Mesenchymal stem cell (in vitro differentiated cells and primary cell): ENCODE data around the gene USP38.

Source experiments
- DNase-seq: peaks from one replicate; pipeline ENCODE4 v3.0.0-alpha.2; 2013
- H2AFZ ChIP-seq: one replicate; pipeline ENCODE4 v1.6.1; 2013; ENCODE audit warnings: low read depth, mild to moderate bottlenecking, control low read depth, inconsistent platforms, low read length, moderate library complexity
- H2AK5ac ChIP-seq: 2 replicates; pipeline ENCODE4 v1.6.1; 2013; ENCODE audit warnings: low read length, moderate library complexity, mild to moderate bottlenecking, inconsistent platforms; ENCODE audit not compliant: severe bottlenecking
- H2BK120ac ChIP-seq: one replicate; pipeline ENCODE4 v1.6.1; 2013; ENCODE audit warnings: low read depth, mild to moderate bottlenecking, inconsistent platforms, low read length, moderate library complexity
- H2BK12ac ChIP-seq, 2 experiments: one replicate each; pipeline ENCODE4 v1.6.1; 2013; ENCODE audit warnings: inconsistent platforms in 2 of 2, low read length in 2 of 2, mild to moderate bottlenecking in 2 of 2, moderate library complexity in 2 of 2, control low read depth in 1 of 2
- H2BK15ac ChIP-seq: one replicate; pipeline ENCODE4 v1.6.1; 2013; ENCODE audit warnings: mild to moderate bottlenecking, low read depth, inconsistent platforms; ENCODE audit not compliant: poor library complexity, severe bottlenecking
- H2BK5ac ChIP-seq: 2 replicates; pipeline ENCODE4 v1.6.1; 2013; ENCODE audit warnings: low read depth, mild to moderate bottlenecking, low read length, control low read depth, inconsistent platforms; ENCODE audit not compliant: poor library complexity, severe bottlenecking
- H3K14ac ChIP-seq, 2 experiments: one replicate each; pipeline ENCODE4 v1.6.1; 2013; ENCODE audit warnings: inconsistent platforms in 2 of 2, low read length in 2 of 2, control low read depth in 1 of 2, mild to moderate bottlenecking in 1 of 2, moderate library complexity in 1 of 2
- H3K18ac ChIP-seq, 2 experiments: one replicate each; pipeline ENCODE4 v1.6.1; 2013; ENCODE audit warnings: inconsistent platforms in 2 of 2, low read length in 2 of 2, control low read depth in 1 of 2, low read depth in 1 of 2, mild to moderate bottlenecking in 1 of 2
- H3K23ac ChIP-seq, 2 experiments: one replicate each; pipeline ENCODE4 v1.6.1; 2013; ENCODE audit warnings: inconsistent platforms in 2 of 2, low read length in 2 of 2, mild to moderate bottlenecking in 2 of 2, moderate library complexity in 2 of 2, control low read depth in 1 of 2
- H3K27ac ChIP-seq: 2 replicates; pipeline ENCODE4 v1.5.1; 2013; ENCODE audit warnings: mild to moderate bottlenecking, moderate library complexity, low read length, control low read depth, inconsistent platforms; ENCODE audit not compliant: poor library complexity, severe bottlenecking
- H3K27me3 ChIP-seq, 2 experiments: 2 replicates each; pipeline versions ENCODE4 v1.6.1 to v1.7.0; 2013; ENCODE audit warnings: low read length in 2 of 2, mild to moderate bottlenecking in 2 of 2, moderate library complexity in 2 of 2, control low read depth in 1 of 2, inconsistent platforms in 1 of 2; ENCODE audit not compliant: control insufficient read depth in 1 of 2, insufficient read depth in 1 of 2
- H3K36me3 ChIP-seq, 2 experiments: 2 replicates each; pipeline versions ENCODE4 v1.6.1 to v1.7.0; 2013; ENCODE audit warnings: low read length in 2 of 2, control low read depth in 1 of 2, inconsistent platforms in 1 of 2, low read depth in 1 of 2, mild to moderate bottlenecking in 1 of 2; ENCODE audit not compliant: insufficient read depth in 2 of 2, control insufficient read depth in 1 of 2
- H3K4ac ChIP-seq, 2 experiments: one replicate each; pipeline ENCODE4 v1.6.1; 2013; ENCODE audit warnings: inconsistent platforms in 2 of 2, low read length in 2 of 2, mild to moderate bottlenecking in 2 of 2, moderate library complexity in 2 of 2, control low read depth in 1 of 2, low read depth in 1 of 2
- H3K4me1 ChIP-seq: 2 replicates; pipeline ENCODE4 v1.6.1; 2013; ENCODE audit warnings: low read depth, low read length, control low read depth; ENCODE audit not compliant: control insufficient read depth, insufficient read depth
- H3K4me2 ChIP-seq: 2 replicates; pipeline ENCODE4 v1.6.1; 2013; ENCODE audit warnings: low read length, mild to moderate bottlenecking, inconsistent platforms; ENCODE audit not compliant: poor library complexity, severe bottlenecking
- H3K4me3 ChIP-seq, 2 experiments: 2 replicates each; pipeline versions ENCODE4 v1.5.1 to v1.7.0; 2013; ENCODE audit warnings: low read length in 2 of 2, mild to moderate bottlenecking in 2 of 2, control low read depth in 1 of 2, low read depth in 1 of 2; ENCODE audit not compliant: insufficient read depth in 1 of 2
- H3K79me1 ChIP-seq: replicated peaks from 2 replicates; pipeline ENCODE4 v1.6.1; 2013; ENCODE audit warnings: mild to moderate bottlenecking, control low read depth, low read length, inconsistent platforms; ENCODE audit not compliant: poor library complexity, severe bottlenecking
- H3K9ac ChIP-seq: 2 replicates; pipeline ENCODE4 v1.7.0; 2013; ENCODE audit warnings: mild to moderate bottlenecking, low read length, moderate library complexity
- H3K9me3 ChIP-seq: 2 replicates; pipeline ENCODE4 v1.7.0; 2013; ENCODE audit warnings: mild to moderate bottlenecking, low read length; ENCODE audit not compliant: control insufficient read depth
- H4K8ac ChIP-seq: one replicate; pipeline ENCODE4 v1.6.1; 2013; ENCODE audit warnings: inconsistent platforms, mild to moderate bottlenecking, low read length, moderate library complexity
- H4K91ac ChIP-seq: one replicate; pipeline ENCODE4 v1.6.1; 2013; ENCODE audit warnings: mild to moderate bottlenecking, low read length, inconsistent platforms
- WGBS: methylation state at CpG from one replicate; pipeline ENCODE4 v1.1.7; 2013; ENCODE audit warnings: mixed read lengths; 5-methylcytosine and 5-hydroxymethylcytosine counted together

The USP38 gene

DNA sequence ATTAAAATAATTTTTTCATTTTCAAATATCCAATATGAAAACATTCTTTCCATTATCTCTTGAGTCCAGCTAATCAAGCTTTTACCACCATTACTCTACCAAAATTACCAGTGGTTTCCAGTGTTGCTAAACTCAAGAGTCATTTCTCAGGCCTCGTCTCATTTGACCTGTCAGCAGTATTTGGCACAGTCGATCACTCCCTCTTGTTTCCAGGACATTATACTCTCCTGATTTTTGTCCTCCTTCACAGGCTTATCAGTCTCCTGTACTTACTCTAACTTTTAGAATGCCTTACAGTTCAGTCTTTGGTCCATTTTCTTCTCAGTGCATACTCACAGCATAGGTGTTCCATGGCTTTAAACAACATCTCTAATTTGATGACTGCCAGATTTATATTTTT, 11.6 kb downstream of the USP38 start:
- no peak overlapping the region for H3K18ac ChIP-seq
- no peak overlapping the region for H3K14ac ChIP-seq
- no peak overlapping the region for H2BK12ac ChIP-seq
- H3K4ac ChIP-seq = no peak overlapping the region
- H2BK15ac ChIP-seq = no peak overlapping the region
- H3K4me3 ChIP-seq = no peak overlapping the region
- no peak overlapping the region for H2AK5ac ChIP-seq
- no peak overlapping the region for H4K8ac ChIP-seq
- H3K4me1 ChIP-seq = no peaks in the 10 kb centered on the region
- no peak overlapping the region for H3K23ac ChIP-seq
- H4K91ac ChIP-seq = no peak overlapping the region
- H3K27me3 ChIP-seq = no peaks in the 10 kb centered on the region
- H2BK5ac ChIP-seq = no peak overlapping the region
- H3K36me3 ChIP-seq = peaks cover 12 to 93% of the 10 kb centered on the region in 2 experiments
- H3K4me2 ChIP-seq = no peak overlapping the region
- H2BK120ac ChIP-seq = no peak overlapping the region
- peaks cover 19% of the 10 kb centered on the region for H3K79me1 ChIP-seq
- no peaks in the 10 kb centered on the region for H3K9me3 ChIP-seq
- H3K27ac ChIP-seq = no peak overlapping the region
- 98% methylated on average over 2 of the region's 2 CpGs for WGBS
- no peak overlapping the region for H3K9ac ChIP-seq
- no peak for DNase-seq
- no peak overlapping the region for H2AFZ ChIP-seq

DNA sequence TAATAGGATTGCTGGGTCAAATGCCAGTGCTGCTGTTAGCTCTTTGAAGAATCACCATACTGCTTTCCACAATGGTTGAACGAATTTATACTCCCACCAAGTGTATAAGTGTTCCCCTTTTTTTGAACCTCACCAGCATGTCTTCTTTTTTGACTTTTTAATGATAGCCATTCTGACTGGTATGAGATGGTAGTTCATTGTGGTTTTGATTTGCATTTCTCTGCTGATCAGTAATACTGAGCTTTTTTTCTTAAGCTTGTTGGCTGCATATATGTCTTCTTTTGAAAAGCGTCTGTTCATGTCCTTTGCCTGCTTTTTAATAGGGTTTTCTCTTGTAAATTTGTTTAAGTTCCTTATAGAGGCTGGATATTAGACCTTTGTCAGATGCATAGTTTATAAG, 14.8 kb downstream of the USP38 start:
- H3K4me2 ChIP-seq = no peak overlapping the region
- H2BK15ac ChIP-seq = no peak overlapping the region
- no peak overlapping the region for H3K4me3 ChIP-seq
- no peak overlapping the region for H2AFZ ChIP-seq
- no peaks in the 10 kb centered on the region for H3K4me1 ChIP-seq
- peaks cover 17% of the 10 kb centered on the region for H3K79me1 ChIP-seq
- H3K14ac ChIP-seq = no peak overlapping the region
- WGBS = 85% methylated on average over 2 of the region's 2 CpGs
- no peak overlapping the region for H3K27ac ChIP-seq
- H2BK120ac ChIP-seq = no peak overlapping the region
- no peak overlapping the region for H2BK12ac ChIP-seq
- H2AK5ac ChIP-seq = no peak overlapping the region
- H4K8ac ChIP-seq = no peak overlapping the region
- no peak overlapping the region for H4K91ac ChIP-seq
- H3K23ac ChIP-seq = no peak overlapping the region
- H3K9ac ChIP-seq = no peak overlapping the region
- no peaks in the 10 kb centered on the region for H3K27me3 ChIP-seq
- no peak for DNase-seq
- H3K9me3 ChIP-seq = no peaks in the 10 kb centered on the region
- peaks cover 17 to 82% of the 10 kb centered on the region in 2 experiments for H3K36me3 ChIP-seq
- no peak overlapping the region for H2BK5ac ChIP-seq
- no peak overlapping the region for H3K18ac ChIP-seq
- H3K4ac ChIP-seq = no peak overlapping the region

DNA sequence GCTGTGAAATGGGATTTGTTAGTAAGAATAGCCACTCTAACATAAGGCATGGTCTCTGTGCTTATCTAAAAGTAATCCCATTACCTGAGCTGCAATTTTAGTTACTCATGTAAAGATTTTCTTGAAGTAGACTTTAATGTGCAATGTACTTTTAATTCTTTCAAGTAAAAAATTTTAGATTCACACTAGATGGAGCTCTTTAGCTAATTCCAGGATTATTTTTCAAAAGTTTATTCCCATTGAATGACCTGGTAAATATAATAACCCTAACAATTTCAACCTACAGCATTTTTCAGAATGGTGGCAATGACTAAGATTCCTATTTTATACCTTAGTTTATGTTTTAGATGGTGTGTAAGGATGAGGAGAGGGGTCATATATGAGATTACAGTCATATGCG, 18.1 kb downstream of the USP38 start:
- H3K18ac ChIP-seq = no peak overlapping the region
- H3K4ac ChIP-seq = no peak overlapping the region
- no peak overlapping the region for H4K8ac ChIP-seq
- H3K4me3 ChIP-seq = no peak overlapping the region
- peaks cover 9% of the 10 kb centered on the region for H3K79me1 ChIP-seq
- peak overlapping the region; percentile 35 for H3K9ac ChIP-seq
- no peak overlapping the region for H2BK5ac ChIP-seq
- H3K4me2 ChIP-seq = no peak overlapping the region
- H3K36me3 ChIP-seq = peaks cover 11 to 78% of the 10 kb centered on the region in 2 experiments
- WGBS = no CpG with 5 or more reads among the region's 1 CpG
- H3K4me1 ChIP-seq = no peaks in the 10 kb centered on the region
- H3K27ac ChIP-seq = no peak overlapping the region
- no peak overlapping the region for H2BK12ac ChIP-seq
- no peak overlapping the region for H2AK5ac ChIP-seq
- H2BK15ac ChIP-seq = no peak overlapping the region
- H2BK120ac ChIP-seq = no peak overlapping the region
- no peak overlapping the region for H4K91ac ChIP-seq
- no peaks in the 10 kb centered on the region for H3K9me3 ChIP-seq
- peak; percentile 35 for DNase-seq
- H3K14ac ChIP-seq = no peak overlapping the region
- no peak overlapping the region for H2AFZ ChIP-seq
- no peaks in the 10 kb centered on the region for H3K27me3 ChIP-seq
- no peak overlapping the region for H3K23ac ChIP-seq

DNA sequence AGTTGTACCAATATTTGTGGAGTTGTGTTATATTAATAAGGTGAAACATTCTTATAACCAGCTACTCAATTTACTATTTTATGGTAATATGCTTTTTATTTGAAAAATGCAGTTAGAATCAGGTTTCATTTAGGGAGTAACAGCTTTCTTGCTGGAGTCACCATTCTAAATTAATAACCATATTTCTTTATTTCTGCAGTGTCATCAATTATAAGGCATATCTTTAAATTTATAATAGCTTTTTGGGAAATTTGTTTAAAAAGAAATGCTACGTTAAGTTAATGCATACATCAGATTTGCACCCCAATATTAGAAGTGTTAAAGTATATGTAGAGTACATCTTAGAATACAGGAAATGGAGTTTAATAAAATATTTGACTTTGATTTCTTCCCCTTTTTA, 18.9 kb downstream of the USP38 start:
- Histone ChIP-seq H3K14ac (no peak overlapping the region), H2BK15ac (no peak overlapping the region), H2BK120ac (no peak overlapping the region), H2AFZ (no peak overlapping the region), H3K18ac (no peak overlapping the region), H4K8ac (no peak overlapping the region), H2AK5ac (no peak overlapping the region), H3K27me3 (no peaks in the 10 kb centered on the region), H3K4me1 (no peaks in the 10 kb centered on the region), H3K79me1 (peaks cover 9% of the 10 kb centered on the region), H3K9ac (no peak overlapping the region), H2BK12ac (no peak overlapping the region), H3K4me2 (no peak overlapping the region), H3K4me3 (no peak overlapping the region), H3K27ac (no peak overlapping the region), H2BK5ac (no peak overlapping the region), H4K91ac (no peak overlapping the region), H3K23ac (no peak overlapping the region), H3K9me3 (no peaks in the 10 kb centered on the region), H3K36me3 (peaks cover 11 to 73% of the 10 kb centered on the region in 2 experiments), H3K4ac (no peak overlapping the region)
- no peak for DNase-seq
- no CpG with 5 or more reads among the region's 1 CpG for WGBS
